K562 (cell line): ENCODE results near the gene AQP1. TPM values are rescaled to one million over a fixed set of nuclear protein-coding genes. Genes with fewer than 3 reads are reported as not detected.

Experiments used
- ATF7 ChIP-seq: fragments of 450-650 bp; IDR thresholded peaks from 2 replicates; pipeline ENCODE4 v1.7.1; 2014; ENCODE audit warnings: mild to moderate bottlenecking, moderate library complexity
- CC2D1A ChIP-seq: fragments of 450-650 bp; IDR thresholded peaks from 2 replicates; pipeline ENCODE4 v1.6.1; 2017; ENCODE audit warnings: mild to moderate bottlenecking
- FOXP1 ChIP-seq: sonication (generic); formaldehyde crosslinking; IDR thresholded peaks from 2 replicates; pipeline ENCODE4 v1.8.0; 2022; ENCODE audit warnings: mild to moderate bottlenecking, missing genetic modification reagents
- GTF2F1 ChIP-seq: IDR thresholded peaks from 2 replicates; pipeline ENCODE4 v1.6.1; 2011; ENCODE audit warnings: low read depth, low read length, improper control_type of control experiment
- JUND ChIP-seq, 2 experiments: IDR thresholded peaks; 2 replicates in 1 of 2; 3 replicates in 1 of 2; pipeline ENCODE4 v1.6.1; 2011; ENCODE audit warnings: borderline replicate concordance in 2 of 2, low read depth in 2 of 2, low read length in 2 of 2, improper control_type of control experiment in 1 of 2, missing biosample characterization in 1 of 2, missing genetic modification characterization in 1 of 2, missing genetic modification reagents in 1 of 2
- KAT8 ChIP-seq: fragments of 450-650 bp; IDR thresholded peaks from 2 replicates; pipeline ENCODE4 v1.6.1; 2016; ENCODE audit warnings: low read depth, mild to moderate bottlenecking
- LEF1 ChIP-seq: fragments of 450-650 bp; IDR thresholded peaks from 2 replicates; pipeline ENCODE4 v1.6.1; 2016; ENCODE audit warnings: mild to moderate bottlenecking
- NCOA2 ChIP-seq, 2 experiments: fragments of 450-650 bp; IDR thresholded peaks; 2 replicates each; pipeline ENCODE4 v1.6.1; 2018; ENCODE audit warnings: mild to moderate bottlenecking in 2 of 2, moderate library complexity in 1 of 2; ENCODE audit not compliant: partially characterized antibody in 2 of 2
- RAD21 ChIP-seq, 2 experiments: fragments of 250-450 bp in 1 of 2; fragments of 450-650 bp in 1 of 2; sonication (Bioruptor Pico) in 1 of 2; formaldehyde crosslinking in 1 of 2; IDR thresholded peaks in 1 of 2; conservative IDR thresholded peaks in 1 of 2; 2 replicates each; pipeline versions ENCODE4 v1.4.0 to v1.8.0; 2020 to 2022; ENCODE audit warnings: mild to moderate bottlenecking in 2 of 2, moderate library complexity in 1 of 2
- RCOR1 ChIP-seq, 2 experiments: IDR thresholded peaks; 2 replicates each; pipeline ENCODE4 v1.6.1; 2012; ENCODE audit warnings: low read depth in 2 of 2, low read length in 2 of 2, borderline replicate concordance in 1 of 2, improper control_type of control experiment in 1 of 2
- STAG1 ChIP-seq: sonication (generic); formaldehyde crosslinking; IDR thresholded peaks from 2 replicates; pipeline ENCODE4 v1.5.0; 2020; ENCODE audit warnings: missing genetic modification reagents, borderline replicate concordance
- TEAD4 ChIP-seq, 2 experiments: sonication (generic) in 1 of 2; formaldehyde crosslinking in 1 of 2; IDR thresholded peaks; 2 replicates each; pipeline versions ENCODE4 v1.6.1 to v1.8.0; 2012 to 2022; ENCODE audit warnings: borderline replicate concordance in 1 of 2, inconsistent platforms in 1 of 2, low read length in 1 of 2, mild to moderate bottlenecking in 1 of 2, missing genetic modification reagents in 1 of 2
- U2AF2 ChIP-seq: fragments of 200-400 bp; formaldehyde crosslinking; optimal IDR thresholded peaks from 2 replicates; pipeline ENCODE3; 2017; ENCODE audit warnings: low read depth, mild to moderate bottlenecking, low read length
- ZC3H11A ChIP-seq: IDR thresholded peaks from 2 replicates; pipeline ENCODE4 v1.6.1; 2012; ENCODE audit warnings: low read depth, low read length, improper control_type of control experiment
- ZNF184 ChIP-seq: sonication (generic); formaldehyde crosslinking; IDR thresholded peaks from 2 replicates; pipeline ENCODE4 v1.5.0; 2020; ENCODE audit warnings: missing genetic modification reagents
- ZNF197 ChIP-seq: fragments of 200-800 bp; sonication (Bioruptor generic); IDR thresholded peaks from 2 replicates; pipeline ENCODE4 v1.6.1; 2016; ENCODE audit warnings: low read depth, missing genetic modification characterization, missing compliant biosample characterization
- polyA plus RNA-seq, 8 experiments: library from polyadenylated mRNA; depleted of rRNA in 4 of 8; stranded (reverse) in 5 of 8; unstranded in 3 of 8; fragments of >200 nt; fragmentation: Nextera tagmentation in 2 of 8; fragmentation: Illumina TruSeq in 1 of 8; extraction: Ambion mirVana in 2 of 8; extraction: Trizol in 1 of 8; gene quantifications; 2 replicates each; pipeline versions ENCODE4 v1.2.1 to v1.2.3, GENCODE V29; 2011 to 2014; ENCODE audit warnings: inconsistent platforms in 1 of 8, missing spikeins in 1 of 8
- total RNA-seq, 7 experiments: library from RNA; depleted of rRNA in 6 of 7; stranded (reverse); fragments of >200 nt in 6 of 7; fragmentation: Illumina TruSeq in 2 of 7; extraction: Trizol in 2 of 7; gene quantifications; 2 replicates each; pipeline versions ENCODE4 v1.2.1 to v1.2.3, GENCODE V29; 2011 to 2021; ENCODE audit warnings: low replicate concordance in 1 of 7
- TF ChIP-seq, protein P1 (sequence below): IDR thresholded peaks from 2 replicates; pipeline ENCODE4 v1.6.1; 2016; ENCODE audit warnings: missing genetic modification characterization, missing compliant biosample characterization
- TF ChIP-seq, protein P2 (sequence below), 2 experiments: fragments of 450-650 bp; IDR thresholded peaks; 2 replicates each; pipeline ENCODE4 v1.6.1; 2016
- TF ChIP-seq, protein P3 (sequence below): fragments of 150-350 bp; conservative IDR thresholded peaks from 2 replicates; pipeline ENCODE4 v1.6.1; 2014; ENCODE audit warnings: low read length
- TF ChIP-seq, protein P4 (sequence below): fragments of 250-450 bp; sonication (Bioruptor Pico); IDR thresholded peaks from 2 replicates; pipeline ENCODE4 v1.4.0; 2020; ENCODE audit warnings: borderline replicate concordance

AQP1 gene
- total and polyA plus RNA-seq, 9 of the 15 experiments (the other 6 are each of a cell fraction or from before 2014, with no cell fraction given): 0.18 to 12.6 (median 4.1) TPM

DNA sequence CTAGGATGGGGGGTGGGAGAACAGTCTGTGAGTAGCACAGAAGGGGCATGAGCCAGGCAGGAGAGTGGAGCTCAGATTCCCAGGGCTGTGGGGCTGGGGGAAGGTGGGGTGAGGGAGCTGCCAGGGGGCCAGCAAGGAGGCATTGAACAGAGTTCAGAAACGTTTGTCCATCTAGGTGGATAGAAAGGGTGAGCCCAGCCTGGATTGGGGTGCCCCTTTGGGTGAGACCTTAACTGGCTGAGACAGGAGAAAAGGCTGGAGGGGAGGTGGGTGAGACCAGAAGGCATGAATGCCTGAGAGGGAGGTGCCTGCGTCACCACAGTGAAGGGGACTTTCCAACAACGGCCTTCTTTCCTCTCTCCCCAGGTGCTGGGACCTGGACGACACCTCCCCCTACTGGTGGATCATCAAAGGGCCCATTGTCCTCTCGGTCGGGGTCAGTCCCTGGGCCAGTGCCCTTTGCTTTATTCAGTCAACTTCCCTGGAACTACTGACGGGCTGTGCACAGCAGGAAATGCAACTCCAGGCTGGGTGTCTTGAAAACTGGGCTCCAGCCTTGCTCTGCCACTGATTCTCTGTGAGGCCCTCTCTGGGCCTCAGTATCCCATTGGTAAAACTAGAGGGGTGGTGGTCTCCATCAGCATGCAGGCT, 63.1 kb downstream of the AQP1 start (continued):
- TF ChIP-seq ZNF184 (CRISPR knock-in tag) (no peak), ATF7 (peak; percentile 30; the same call in 1 of the 2 replicates), ZNF197 (CRISPR knock-in tag) (no peak), U2AF2 (no peak), JUND (IDR thresholded peaks at IDR 0.05; ENCODE audit: borderline replicate concordance, low read depth, low read length) (peak; percentile 21; the same call in 1 of the 2 replicates), JUND (tag; IDR thresholded peaks at IDR 0.05; ENCODE audit: borderline replicate concordance, low read depth, low read length) (no peak; the same call in 2 of the 3 replicates), RCOR1 (IDR thresholded peaks at IDR 0.05; ENCODE audit: borderline replicate concordance in 1 of 2, low read depth in 2 of 2, low read length in 2 of 2) (0 out of 4 replicates have a peak, but pooled peaks of 1 of the 2 experiments have one; percentile 23), NCOA2 (IDR thresholded peaks at IDR 0.05; ENCODE audit: partially characterized antibody in 2 of 2) (no peak), LEF1 (0 out of 2 replicates have a peak, but pooled peaks have one; percentile 19), STAG1 (CRISPR knock-in tag) (peak; percentile 89), ZC3H11A (no peak), KAT8 (no peak), RAD21 (CRISPR knock-in tag; conservative IDR thresholded peaks at IDR 0.05 in 1 of 2, IDR thresholded peaks at IDR 0.05 in 1 of 2) (peak; percentile 88 to 96), FOXP1 (peak; percentile 60; the same call in 1 of the 2 replicates), GTF2F1 (no peak), TEAD4 (IDR thresholded peaks at IDR 0.05; ENCODE audit: low read length) (no peak), TEAD4 (CRISPR knock-in tag; IDR thresholded peaks at IDR 0.05; ENCODE audit: borderline replicate concordance) (no peak), CC2D1A (peak; percentile 63; the same call in 1 of the 2 replicates)
- TF ChIP-seq, protein P1, sequence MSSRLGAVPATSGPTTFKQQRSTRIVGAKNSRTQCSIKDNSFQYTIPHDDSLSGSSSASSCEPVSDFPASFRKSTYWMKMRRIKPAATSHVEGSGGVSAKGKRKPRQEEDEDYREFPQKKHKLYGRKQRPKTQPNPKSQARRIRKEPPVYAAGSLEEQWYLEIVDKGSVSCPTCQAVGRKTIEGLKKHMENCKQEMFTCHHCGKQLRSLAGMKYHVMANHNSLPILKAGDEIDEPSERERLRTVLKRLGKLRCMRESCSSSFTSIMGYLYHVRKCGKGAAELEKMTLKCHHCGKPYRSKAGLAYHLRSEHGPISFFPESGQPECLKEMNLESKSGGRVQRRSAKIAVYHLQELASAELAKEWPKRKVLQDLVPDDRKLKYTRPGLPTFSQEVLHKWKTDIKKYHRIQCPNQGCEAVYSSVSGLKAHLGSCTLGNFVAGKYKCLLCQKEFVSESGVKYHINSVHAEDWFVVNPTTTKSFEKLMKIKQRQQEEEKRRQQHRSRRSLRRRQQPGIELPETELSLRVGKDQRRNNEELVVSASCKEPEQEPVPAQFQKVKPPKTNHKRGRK: no peak
- TF ChIP-seq, protein P2, sequence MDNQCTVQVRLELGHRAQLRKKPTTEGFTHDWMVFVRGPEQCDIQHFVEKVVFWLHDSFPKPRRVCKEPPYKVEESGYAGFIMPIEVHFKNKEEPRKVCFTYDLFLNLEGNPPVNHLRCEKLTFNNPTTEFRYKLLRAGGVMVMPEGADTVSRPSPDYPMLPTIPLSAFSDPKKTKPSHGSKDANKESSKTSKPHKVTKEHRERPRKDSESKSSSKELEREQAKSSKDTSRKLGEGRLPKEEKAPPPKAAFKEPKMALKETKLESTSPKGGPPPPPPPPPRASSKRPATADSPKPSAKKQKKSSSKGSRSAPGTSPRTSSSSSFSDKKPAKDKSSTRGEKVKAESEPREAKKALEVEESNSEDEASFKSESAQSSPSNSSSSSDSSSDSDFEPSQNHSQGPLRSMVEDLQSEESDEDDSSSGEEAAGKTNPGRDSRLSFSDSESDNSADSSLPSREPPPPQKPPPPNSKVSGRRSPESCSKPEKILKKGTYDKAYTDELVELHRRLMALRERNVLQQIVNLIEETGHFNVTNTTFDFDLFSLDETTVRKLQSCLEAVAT (IDR thresholded peaks at IDR 0.05): no peak
- TF ChIP-seq, protein P3, sequence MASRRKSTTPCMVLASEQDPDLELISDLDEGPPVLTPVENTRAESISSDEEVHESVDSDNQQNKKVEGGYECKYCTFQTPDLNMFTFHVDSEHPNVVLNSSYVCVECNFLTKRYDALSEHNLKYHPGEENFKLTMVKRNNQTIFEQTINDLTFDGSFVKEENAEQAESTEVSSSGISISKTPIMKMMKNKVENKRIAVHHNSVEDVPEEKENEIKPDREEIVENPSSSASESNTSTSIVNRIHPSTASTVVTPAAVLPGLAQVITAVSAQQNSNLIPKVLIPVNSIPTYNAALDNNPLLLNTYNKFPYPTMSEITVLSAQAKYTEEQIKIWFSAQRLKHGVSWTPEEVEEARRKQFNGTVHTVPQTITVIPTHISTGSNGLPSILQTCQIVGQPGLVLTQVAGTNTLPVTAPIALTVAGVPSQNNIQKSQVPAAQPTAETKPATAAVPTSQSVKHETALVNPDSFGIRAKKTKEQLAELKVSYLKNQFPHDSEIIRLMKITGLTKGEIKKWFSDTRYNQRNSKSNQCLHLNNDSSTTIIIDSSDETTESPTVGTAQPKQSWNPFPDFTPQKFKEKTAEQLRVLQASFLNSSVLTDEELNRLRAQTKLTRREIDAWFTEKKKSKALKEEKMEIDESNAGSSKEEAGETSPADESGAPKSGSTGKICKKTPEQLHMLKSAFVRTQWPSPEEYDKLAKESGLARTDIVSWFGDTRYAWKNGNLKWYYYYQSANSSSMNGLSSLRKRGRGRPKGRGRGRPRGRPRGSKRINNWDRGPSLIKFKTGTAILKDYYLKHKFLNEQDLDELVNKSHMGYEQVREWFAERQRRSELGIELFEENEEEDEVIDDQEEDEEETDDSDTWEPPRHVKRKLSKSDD: no peak
- TF ChIP-seq, protein P4, sequence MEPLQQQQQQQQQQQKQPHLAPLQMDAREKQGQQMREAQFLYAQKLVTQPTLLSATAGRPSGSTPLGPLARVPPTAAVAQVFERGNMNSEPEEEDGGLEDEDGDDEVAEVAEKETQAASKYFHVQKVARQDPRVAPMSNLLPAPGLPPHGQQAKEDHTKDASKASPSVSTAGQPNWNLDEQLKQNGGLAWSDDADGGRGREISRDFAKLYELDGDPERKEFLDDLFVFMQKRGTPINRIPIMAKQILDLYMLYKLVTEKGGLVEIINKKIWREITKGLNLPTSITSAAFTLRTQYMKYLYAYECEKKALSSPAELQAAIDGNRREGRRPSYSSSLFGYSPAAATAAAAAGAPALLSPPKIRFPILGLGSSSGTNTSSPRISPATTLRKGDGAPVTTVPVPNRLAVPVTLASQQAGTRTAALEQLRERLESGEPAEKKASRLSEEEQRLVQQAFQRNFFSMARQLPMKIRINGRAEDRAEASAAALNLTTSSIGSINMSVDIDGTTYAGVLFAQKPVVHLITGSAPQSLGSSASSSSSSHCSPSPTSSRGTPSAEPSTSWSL: no peak
